Stimulated activated CD4-positive, alpha-beta T cell treated with anti-CD3 and anti-CD28 coated beads, Interleukin-1b, Interleukin-23, amount 100 ng/mL, for 24 hours (primary cell): Measurements from ENCODE around the gene SLC10A1.
A peak's percentile ranks its signal among the peaks of the same experiment; 100 is the strongest.
"Not testable (repeated sequence)": the region's sequence is repeated elsewhere in the genome, so short reads cannot be mapped to it uniquely, and the experiment has no call there.

ENCODE experiments used
- DNase-seq, 4 experiments: peaks; one replicate each; pipeline ENCODE4 v3.0.0-alpha.2; 2020; ENCODE audit warnings: low read depth in 4 of 4, low spot score in 1 of 4

SLC10A1 gene

GRCh38 chr14:69770559-69770958 lies 26.5 kb downstream of the SLC10A1 start:
- no peak for DNase-seq

- DNase-seq, result no peak
Measured at GRCh38 chr14:69769623-69770022, 27.4 kb downstream of the SLC10A1 start.

- DNase-seq, result no peak
Measured at GRCh38 chr14:69768873-69769272, 28.2 kb downstream of the SLC10A1 start.

GRCh38 chr14:69767369-69767999 lies 29.6 kb downstream of the SLC10A1 start:
- DNase-seq, result peak; percentile 77 to 91 (median 86)

- DNase-seq, result peak; percentile 84 to 92 (median 86)
Measured at GRCh38 chr14:69766984-69767368, 30.1 kb downstream of the SLC10A1 start, which contains the start of gene SRSF5. Gene SRSF5 (plus strand): TSS chr14:69767142. CDS start chr14:69768157, 1,015 bp downstream.

- peak in 2 of 4 experiments; percentile 25 to 28 for DNase-seq
Measured at GRCh38 chr14:69763761-69764510, 33.1 kb downstream of the SLC10A1 start.

- no peak for DNase-seq
Measured at GRCh38 chr14:69760810-69761209, 36.2 kb downstream of the SLC10A1 start.

- DNase-seq, result no peak
Measured at GRCh38 chr14:69756298-69756697, 40.7 kb downstream of the SLC10A1 start.

- no peak for DNase-seq
Measured at GRCh38 chr14:69755784-69756183, 41.3 kb downstream of the SLC10A1 start.

- DNase-seq, result no peak
Measured at GRCh38 chr14:69755296-69755695, 41.7 kb downstream of the SLC10A1 start.

GRCh38 chr14:69754487-69754886 lies 42.6 kb downstream of the SLC10A1 start:
- DNase-seq, result no peak

- DNase-seq, result no peak
Measured at GRCh38 chr14:69753860-69754259, 43.2 kb downstream of the SLC10A1 start.

GRCh38 chr14:69752773-69753172 lies 44.3 kb downstream of the SLC10A1 start:
- no peak for DNase-seq

GRCh38 chr14:69750495-69750894 lies 46.5 kb downstream of the SLC10A1 start:
- no peak for DNase-seq

- no peak for DNase-seq
Measured at GRCh38 chr14:69749956-69750355, 47.1 kb downstream of the SLC10A1 start.

GRCh38 chr14:69741055-69741454 lies 56.0 kb downstream of the SLC10A1 start:
- DNase-seq, result no peak

GRCh38 chr14:69736405-69736804 lies 60.6 kb downstream of the SLC10A1 start:
- DNase-seq, result not testable (repeated sequence)

GRCh38 chr14:69731919-69732598 lies 65.0 kb downstream of the SLC10A1 start:
- DNase-seq, result not testable (repeated sequence)

- no peak for DNase-seq
Measured at GRCh38 chr14:69727860-69728259, 69.2 kb downstream of the SLC10A1 start.

GRCh38 chr14:69726761-69727511 lies 70.1 kb downstream of the SLC10A1 start:
- peak; percentile 74 to 84 (median 78) for DNase-seq
